Activated naive CD4-positive, alpha-beta T cell (primary cell): ENCODE results near the gene FN3KRP.

Experiments
- DNase-seq, 4 experiments: peaks; one replicate each; lab custom pipeline; 2025; lab: John Stamatoyannopoulos, UW

The FN3KRP gene

GRCh38 chr17:82709676-82710498, 6.6 kb upstream of the FN3KRP start:
- DNase-seq: no peak

GRCh38 chr17:82710499-82711232, 5.8 kb upstream of the FN3KRP start:
- DNase-seq: no peak

- DNase-seq: no peak
These were observed 3.3 kb upstream of the FN3KRP start for GRCh38 chr17:82713071-82713723.

GRCh38 chr17:82718986-82719685, 2.6 kb downstream of the FN3KRP start:
- no peak for DNase-seq

- DNase-seq: no peak
These were observed 3.7 kb downstream of the FN3KRP start for GRCh38 chr17:82720204-82720603.

- no peak for DNase-seq
These were observed 6.0 kb downstream of the FN3KRP start for GRCh38 chr17:82722341-82723013.

- DNase-seq: no peak
These were observed 6.8 kb downstream of the FN3KRP start for GRCh38 chr17:82723169-82723807.

- DNase-seq: no peak
These were observed 9.9 kb downstream of the FN3KRP start for GRCh38 chr17:82726427-82726826.

- no peak for DNase-seq
These were observed 13.2 kb downstream of the FN3KRP start for GRCh38 chr17:82729479-82730260.

- DNase-seq: no peak
These were observed 15.7 kb downstream of the FN3KRP start for GRCh38 chr17:82732118-82732743.

GRCh38 chr17:82734987-82735866, 18.7 kb downstream of the FN3KRP start, which contains the start of gene FN3K:
Gene FN3K (plus strand): TSS chr17:82735615. CDS start chr17:82735637, 22 bp downstream.
- DNase-seq: peak in 1 of 4 experiments; percentile 46

- no peak for DNase-seq
These were observed 20.1 kb downstream of the FN3KRP start for GRCh38 chr17:82736511-82737185.

GRCh38 chr17:82737967-82738877, 21.7 kb downstream of the FN3KRP start:
- no peak for DNase-seq

- DNase-seq: no peak
These were observed 24.6 kb downstream of the FN3KRP start for GRCh38 chr17:82740906-82741759.

GRCh38 chr17:82743344-82744219, 27.1 kb downstream of the FN3KRP start:
- DNase-seq: no peak
